Measurements from ENCODE around the gene ZNF423.

Gene ZNF423

DNA sequence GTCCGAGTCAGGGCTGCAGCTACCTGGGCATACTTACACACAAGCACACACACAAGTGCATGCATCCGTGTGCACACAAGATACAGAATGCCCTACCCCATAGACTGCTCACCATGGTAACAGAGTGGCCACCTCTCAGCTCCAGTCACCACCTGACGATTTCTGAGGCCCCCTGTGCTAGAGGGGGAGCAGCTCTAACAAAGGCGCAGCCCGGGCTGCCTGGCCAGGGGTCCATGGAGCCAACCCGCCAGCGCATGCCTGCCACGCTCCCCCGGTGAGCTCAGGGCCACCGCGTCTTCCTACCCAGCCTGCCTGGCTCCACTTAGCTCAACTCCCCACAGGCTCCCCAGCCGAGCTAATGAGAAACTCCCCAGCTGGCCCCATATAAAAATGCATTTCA lies 75.5 kb downstream of the ZNF423 start:
- no peak for DNase-seq

DNA sequence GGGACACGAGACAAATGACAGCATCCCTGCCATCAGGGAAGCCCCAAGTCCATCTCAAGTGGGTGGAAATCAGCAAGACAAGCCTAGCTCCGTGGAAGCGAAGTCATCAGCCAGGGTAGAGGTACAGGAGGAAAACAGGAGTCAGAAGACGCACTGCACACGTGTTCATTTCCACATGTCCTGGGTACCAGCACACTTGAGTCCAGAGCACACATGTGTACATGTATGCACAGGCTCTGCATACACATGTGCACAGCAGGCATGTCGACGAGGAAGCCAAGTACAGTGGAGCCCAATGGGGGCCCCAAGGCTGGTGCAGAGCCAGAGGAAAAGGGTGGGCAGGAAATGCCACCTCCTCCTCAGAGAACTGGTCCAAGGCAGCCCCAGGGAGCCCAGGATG lies 75.9 kb downstream of the ZNF423 start:
- no peak for DNase-seq

DNA sequence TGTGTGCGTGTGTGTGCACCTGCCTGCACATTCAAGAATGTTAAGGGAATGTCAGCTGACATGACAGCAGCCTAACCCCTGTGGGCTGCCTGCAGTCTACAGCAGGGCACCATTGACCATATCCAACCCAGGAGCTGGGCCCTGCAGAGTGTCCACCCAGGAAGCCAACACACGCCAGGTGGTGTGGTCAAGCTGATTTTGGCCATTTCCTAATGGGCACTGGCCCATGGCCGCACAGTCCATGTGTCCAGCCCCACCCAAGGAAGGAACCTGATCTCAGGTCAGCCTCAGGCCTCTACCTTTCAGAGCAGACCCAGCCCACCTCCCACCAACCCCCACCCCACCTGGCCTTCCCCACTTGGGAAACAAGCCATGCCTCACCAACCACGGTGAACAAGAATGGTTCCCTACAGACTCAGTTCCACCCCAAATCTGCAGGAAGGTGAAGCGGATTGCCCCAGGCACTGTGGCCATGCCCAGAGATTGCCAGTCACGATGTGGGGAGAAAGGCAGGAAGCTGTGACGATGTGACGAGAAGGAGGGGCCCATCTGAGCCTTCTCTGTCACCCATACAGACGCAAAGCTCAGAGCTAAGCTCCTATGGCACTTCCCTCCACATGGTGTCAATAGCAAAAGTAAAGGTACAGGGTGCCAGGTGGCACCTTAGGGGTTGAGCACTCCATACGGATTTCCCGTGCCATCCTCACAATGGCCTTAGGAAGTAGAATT lies 77.5 kb downstream of the ZNF423 start:
- DNase-seq, result no peak

DNA sequence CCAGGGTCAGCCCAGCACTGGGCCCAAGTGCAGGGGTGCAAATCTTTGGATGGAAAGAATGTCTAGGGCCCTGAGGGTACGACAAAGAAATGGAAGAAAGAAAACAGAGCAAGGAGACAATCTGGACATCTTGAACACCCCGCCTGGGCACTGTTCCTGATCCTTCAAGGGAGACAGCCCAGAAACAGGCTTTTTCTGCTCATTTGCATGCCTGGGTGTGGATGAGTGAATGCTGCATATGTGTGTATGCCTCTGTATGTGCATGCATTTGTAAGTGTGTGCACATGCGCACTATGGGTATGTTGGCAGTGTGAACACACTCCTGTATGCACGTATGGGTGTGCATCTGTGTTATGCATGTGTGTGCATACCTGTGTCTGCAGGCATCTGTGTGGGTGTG lies 79.2 kb downstream of the ZNF423 start:
- no peak for DNase-seq

DNA sequence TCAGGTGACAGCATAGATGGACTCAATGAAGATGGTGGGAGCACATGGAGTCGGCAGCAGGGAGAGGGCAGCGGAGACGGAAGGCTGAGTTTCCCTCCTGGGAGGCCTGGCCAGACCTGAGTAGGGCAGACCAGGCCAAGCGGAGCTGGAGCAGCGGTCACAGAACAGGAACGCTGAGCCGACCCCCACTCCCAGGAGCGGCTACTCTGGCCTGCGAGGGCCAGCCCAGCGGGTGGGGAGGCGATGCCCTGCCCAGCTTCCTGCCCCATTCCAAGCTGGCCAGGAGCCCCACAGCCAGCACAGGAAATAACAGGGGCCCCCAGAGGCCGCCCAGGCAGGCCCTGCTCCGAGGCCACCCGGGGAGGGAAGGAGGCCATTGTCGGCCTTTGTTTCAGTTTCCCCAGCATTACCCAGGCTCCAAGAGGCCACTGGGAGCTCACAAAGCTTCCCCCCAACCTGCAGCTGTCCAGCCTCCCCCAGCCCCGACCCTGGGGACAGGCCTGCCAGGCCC lies 79.8 kb downstream of the ZNF423 start:
- no peak for DNase-seq

DNA sequence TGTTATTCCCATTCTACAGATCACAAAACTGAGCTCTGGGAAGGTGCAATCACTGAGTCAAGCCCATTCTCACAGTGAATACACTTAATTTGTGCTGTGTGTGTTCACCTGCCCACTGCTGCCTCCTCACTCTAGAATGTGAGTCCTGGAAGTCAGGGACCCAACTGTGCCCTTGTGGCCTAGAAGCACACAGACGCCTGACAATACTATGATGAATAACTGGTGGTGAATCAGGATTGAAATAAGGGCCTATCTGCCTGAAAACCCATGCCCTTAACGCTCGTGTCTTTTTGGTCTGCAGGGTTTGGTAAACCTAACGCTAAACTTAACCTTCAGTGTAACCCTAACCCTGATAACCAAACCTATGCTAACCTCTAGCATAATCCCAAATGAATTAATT lies 80.3 kb downstream of the ZNF423 start:
- DNase-seq, result no peak

DNA sequence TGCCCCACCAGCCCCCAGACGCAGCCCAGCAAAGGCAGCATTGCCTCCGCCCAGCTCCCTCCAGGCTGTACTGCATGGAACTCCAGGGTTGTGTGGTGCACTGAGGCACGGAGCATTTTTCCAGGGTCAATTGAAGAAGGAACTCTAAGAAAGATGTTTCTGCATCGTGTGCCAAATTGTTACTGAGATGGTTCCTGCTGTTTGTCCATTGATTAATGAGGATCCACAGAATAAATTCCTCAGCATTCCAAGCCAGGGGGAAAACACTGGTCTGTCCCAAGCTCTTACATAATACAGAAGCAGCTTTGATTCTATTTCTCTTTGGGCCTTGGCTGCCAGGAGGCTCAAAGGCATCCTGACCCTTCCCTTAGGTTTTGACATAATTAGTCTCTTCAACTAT lies 80.9 kb downstream of the ZNF423 start:
- no peak for DNase-seq

DNA sequence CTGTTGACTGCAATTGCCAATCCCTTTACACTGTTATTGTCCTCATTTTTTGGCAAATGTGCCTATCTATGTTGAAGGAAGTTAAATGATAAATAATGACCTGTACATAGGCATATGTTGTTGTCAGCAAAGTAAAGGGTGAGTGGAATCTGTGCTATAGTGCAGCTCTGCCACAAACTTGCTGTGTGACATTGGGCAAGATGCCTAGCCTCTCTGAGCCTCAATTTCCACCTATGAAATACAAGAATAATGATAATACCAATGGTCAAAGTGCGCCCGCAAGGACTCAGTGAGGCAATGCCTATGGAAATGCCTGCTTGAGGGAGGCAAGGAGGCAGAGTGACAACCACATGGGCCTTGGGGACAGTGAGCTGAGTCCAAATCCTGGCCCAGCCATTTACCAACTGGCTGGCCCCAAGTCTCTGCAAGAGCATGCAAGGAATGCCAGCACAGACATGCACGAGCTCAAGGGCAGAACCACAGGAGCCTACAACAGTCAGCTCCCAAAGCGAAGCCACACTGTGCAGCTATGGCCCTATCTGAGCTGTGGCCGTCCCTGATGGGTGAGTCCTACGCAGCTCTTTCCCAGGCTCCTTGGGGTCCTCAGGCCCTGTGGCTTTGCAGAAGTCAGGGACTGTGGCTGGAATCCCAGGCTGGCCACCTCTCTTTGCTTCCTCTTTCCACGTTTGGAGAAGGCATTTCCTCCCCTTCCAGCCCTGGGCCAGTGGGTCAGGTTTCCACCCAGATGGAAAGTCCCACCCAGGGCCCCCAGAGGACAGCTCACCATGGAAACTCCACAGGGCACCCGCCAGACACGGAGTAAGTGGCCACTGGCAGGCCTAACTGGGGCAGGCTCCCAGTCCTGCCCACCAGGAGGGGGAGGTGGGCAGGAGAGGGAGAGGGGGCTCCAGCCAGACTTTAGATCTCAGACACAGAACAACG lies 82.1 kb downstream of the ZNF423 start:
- DNase-seq, result no peak

DNA sequence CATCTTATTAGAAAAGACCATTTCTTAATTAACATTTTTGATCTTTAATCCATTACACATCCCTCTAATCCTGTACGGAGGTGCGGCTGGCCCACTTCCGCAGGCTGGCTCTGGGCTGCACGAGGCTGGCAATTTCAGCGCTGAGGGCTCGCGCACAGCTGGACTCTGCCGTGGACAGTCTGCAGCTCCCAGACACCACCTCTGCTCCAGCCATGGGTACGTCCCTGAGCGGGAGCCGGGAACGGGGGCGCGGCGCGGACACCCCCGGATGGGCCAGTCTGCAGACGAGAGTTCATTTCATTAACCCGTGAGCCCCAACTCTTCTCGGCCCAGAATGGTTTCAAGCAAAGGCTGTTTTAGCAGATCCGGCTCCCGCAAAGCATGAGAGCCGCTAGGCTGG lies 87.9 kb downstream of the ZNF423 start:
- no peak for DNase-seq

DNA sequence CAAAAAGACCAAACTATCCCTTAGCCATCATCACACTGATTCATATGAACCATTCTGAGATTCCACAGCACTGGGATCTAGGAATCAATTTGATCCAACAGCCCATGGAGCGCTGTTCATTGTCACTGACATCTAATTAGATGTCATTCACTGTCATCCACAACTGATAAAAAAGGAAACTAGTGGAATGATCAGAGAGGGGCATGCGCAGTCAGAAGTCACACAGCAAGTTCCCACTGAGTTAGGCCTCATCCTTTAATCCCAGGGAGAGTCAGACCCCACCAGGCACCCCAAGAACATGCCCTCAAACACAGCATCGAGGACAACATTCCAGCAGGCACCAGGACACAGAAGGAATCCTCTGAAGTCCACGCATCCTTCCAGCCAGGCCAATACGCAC lies 88.5 kb downstream of the ZNF423 start:
- DNase-seq, result no peak

DNA sequence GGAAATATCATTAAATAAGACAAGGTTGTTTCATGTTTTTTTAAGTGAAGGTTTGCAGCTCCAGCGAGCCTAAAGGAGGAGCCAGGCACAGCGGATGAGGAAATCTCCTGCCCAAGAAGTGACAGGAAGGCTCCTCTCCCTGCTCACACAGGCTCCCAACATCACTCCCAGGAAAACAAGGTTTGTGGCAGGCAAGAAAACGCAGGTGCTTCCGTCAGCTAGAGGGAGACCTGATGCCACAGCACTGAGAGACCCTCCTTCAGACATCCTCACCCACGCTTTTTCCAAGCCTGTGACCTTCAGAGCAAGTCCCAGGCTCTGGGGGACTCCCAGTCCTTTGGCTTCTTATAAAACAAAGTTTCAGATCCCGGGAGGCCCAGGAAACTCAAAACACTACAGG lies 89.7 kb downstream of the ZNF423 start:
- no peak for DNase-seq

DNA sequence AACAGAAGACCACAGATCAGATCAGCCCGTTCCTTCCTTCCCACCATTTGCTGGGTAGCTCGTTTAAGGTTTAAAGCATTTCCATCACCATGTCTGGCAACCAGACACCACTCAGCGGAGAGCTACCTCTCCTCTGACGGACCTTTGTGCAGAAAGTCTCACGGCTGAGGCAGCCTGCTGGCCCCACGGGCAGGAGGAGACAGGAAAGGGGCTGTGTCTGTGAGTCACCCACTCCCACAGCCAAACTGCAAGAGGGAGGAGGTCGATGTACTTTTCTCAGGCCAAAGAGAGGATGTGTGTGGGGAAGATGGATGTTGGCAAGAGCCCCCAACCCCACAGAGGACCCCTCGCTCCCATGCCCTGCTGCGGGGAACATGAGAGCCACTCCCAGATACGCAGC lies 92.1 kb downstream of the ZNF423 start:
- no peak for DNase-seq

DNA sequence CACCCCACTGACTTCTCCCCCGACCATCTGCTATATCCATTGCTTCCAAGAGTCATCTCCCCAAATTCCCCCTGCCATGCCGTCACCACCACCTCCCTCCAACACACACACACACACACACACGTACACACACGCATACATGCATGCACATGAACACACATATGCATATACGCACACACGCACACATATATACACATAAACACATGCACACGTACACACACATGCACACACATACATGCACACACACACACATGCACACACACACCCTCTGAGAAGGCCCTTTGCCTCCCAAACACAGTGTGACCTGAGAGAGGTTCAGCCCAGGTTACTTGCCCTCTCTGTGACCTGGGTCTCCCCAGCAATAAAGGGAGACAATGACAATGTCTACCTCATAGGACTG lies 95.1 kb downstream of the ZNF423 start:
- no peak for DNase-seq

DNA sequence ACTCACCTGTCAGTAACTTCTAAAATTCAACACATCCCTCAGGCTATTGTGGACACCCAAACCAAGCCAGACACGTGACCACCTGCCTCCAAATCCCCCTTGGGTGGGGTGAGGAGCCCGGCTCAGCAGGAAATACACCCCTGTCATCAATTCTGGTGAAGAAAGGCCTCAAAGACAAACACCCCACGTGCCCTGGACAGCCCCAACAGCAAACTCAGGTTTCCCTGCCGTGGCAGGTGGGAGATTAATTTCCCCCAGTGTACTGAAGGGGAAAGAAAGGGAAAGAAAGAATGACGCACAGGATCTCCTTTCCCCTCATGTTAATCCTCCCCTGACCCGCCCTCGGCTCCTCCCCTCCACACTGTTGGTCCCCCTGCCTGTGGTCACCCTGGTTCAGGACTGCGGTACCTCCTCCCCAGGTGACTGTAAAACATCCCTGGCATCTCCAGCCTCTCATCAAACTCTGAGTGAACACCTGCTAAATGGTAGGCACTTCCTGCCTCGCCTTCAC lies 98.3 kb downstream of the ZNF423 start:
- no peak for DNase-seq

DNA sequence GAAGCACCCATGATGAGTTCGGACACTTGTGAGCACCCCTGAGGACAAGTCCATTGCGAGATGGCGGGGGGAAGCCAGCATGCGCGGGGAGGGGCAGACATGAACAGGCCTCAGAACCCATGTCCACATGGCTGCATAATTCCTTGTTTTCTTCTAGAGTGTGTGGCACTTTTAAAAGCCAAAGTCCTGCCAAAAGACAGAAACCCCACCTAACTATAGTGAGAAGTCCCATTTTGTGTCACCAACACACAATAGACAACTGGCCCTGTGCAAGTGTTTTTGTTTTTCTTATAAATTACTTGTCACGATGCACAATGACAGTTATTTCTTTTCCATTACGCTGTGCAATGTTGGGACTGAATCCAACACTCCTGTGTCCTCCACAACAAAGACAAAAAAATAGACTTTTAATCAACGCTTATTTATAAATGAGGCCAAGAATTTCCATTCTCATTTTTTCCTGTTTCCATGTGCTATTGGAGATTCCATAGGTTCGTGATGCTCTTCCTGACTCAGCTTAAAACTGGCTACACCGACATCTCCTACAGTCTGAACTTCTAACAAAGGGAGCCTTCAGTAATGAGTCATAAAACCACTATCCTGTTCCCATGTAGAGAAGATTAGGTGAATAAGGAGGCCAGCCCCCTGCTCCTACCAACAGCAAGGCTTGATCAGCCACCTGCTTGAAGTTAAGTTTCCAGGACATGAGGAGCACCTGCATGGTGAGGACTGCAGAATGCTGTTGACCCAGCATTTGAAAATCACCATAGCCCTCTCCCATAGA lies 98.9 kb downstream of the ZNF423 start:
- no peak for DNase-seq

DNA sequence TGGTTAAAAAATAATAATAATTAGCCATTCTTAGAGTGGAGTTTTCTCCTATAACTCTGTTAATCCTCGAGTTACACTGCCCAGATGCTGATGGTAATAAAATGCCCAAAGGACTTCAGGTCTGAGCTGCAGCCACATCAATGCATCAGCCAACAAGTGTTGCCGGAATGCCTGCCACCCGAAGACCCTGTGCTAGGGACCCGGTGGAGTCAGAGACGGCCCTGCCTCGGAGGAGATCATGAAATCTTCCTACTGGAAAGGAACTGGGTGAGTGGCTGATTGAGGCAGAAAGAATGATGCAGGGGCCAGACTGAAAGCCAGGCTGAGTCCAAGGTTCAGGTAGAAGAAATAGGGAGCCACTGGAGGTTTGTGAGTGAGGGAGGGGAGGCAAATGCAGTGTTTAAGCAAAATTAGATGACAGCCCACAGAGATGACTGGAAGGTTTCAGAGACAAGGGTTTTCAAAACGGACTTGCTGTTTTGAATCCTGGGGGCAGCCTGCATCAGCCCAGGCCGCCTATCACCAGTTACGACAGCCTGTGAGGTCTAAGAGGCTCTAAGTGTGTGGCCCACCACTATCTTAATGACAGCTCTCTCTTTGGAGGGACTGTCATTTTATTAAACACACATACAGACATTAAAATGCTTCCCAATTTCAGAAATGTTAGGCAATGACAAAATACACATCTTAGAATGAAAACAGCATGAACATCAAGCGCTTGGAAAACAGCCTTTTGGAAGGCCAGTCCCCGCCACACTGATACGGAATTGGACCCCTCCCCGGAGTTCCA lies 100.0 kb downstream of the ZNF423 start:
- DNase-seq, result no peak

DNA sequence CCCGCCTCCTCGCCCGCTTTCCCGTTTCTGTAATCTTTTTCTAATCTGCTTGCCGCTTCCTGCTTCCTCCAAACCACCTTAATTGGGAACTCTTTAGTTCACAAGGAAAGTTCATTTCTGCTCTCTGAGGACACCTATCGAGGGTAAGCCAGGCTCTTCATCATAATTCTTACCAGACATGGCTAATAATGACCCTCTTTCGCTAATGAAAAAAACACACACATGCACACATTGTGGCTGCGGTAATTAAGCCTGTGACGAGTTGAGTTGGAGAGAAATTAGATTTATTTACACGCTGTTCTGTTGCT lies 100.6 kb downstream of the ZNF423 start:
- DNase-seq, result no peak

DNA sequence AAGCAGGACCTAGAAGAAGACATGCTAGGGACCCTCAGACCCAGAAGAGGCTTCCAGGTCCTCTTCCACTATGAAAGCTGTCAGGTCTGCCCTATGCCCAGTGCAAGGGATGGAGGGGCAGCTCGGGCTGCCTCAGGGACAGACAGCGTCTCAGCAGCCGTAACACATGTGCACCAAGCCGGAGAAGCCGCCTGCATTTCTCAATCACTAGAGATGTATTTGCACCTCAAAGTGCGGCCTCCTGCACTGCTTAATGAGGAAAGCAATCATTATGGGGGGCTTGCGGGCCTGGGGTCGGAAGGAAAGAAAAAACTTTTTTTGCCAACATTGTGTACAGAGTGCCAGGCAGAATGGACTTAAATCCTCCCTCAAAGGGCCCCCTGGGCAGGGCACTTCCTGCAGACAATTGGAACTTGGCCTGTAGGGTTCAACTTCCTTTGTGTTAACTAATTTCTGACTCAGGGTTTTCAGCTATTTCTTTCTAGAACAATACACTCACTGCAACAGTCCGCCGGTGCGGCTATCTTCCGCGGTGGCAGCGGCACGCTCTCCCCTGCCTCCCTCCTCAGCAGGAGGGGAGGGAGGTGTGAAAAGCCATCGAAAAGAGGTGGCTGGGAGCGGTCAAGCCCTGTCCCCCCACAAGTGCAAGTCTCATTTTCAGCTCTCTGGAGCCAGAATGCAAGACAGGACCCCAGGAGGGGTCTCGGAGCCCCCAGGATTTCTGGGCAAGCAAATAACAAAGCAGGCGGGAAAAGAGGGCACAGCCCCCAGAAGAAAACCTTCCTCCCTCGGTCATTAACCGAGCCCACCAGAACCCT lies 101.2 kb downstream of the ZNF423 start:
- no peak for DNase-seq

DNA sequence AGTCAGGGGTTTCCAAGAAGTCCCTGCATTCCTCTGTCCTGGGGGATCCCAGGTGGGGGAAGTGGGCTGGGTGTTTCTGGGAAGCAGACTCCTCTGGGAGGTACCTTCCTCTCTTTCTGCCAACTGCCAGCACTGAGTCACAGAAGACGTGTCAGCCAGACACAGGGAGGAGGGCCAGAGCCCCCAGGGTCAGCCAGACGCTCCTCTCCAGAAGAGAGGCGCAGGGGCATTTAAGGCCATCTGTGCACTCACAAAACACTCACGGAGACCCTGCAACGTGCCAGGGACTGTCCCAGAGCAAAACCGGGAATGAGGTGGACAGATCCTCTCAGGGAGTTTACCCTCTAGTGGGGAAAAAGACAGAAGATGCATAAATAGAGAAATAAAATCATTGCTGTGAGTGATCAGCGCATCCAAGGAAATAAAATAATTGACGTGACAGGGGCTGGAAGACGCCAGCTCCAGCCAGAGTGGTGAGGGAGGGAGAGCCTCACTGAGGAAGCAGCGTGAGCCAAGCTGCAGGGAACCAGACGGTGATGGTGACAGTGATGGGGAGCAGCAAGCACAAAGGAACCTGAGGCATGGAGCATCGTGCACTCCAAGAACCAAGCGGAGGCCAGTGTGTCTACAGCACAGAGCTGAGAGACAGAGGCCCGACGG lies 105.4 kb downstream of the ZNF423 start:
- DNase-seq, result no peak

DNA sequence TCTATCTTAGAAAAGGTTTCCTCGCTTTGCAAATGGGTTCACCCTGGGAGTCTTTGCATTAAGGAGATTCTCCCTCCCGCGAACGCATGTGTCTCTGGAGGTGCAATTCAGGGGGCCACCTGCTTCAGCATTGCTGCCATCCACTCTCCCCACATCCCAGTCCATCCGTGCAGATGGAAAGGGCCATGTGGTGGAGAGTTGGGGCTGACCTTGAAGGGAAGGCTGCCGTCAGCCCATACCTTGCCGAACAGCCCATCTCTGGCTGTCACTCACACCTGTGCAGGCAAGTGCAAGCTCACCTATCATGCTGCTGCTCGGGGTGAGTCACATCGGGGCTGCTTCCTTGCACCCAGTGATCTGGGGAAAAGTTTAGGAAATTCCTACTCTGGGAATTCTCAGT lies 106.1 kb downstream of the ZNF423 start:
- no peak for DNase-seq

DNA sequence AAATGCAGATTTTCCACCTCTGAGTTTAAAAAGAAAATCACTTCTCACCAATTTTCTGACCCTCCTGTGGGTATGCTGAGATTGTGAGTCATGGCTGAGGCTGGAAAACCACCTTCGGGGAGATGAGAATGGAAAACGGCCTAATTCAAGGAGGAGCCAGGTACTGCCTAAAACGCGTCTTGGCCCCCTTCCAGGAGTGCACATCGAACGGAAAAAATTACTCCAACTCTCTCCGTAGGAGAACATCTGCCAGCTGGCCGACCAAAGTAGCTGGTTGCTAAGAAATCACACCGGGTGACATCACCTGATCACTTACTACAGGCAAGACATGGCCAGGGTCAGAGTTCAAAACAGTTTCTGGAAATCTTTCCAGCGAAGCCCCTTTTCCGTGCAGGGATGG lies 107.6 kb downstream of the ZNF423 start:
- DNase-seq, result no peak

Data from CD4-positive, alpha-beta T cell treated with Interleukin-17A for 1 hour (primary cell).